HG03064 (cell line): ENCODE results near the gene FIGN.

Source experiments
- ATAC-seq: cut with Tn5 transposase; IDR thresholded peaks from one replicate; pipeline ENCODE4 v1.9.1; 2021; ENCODE audit warnings: low read depth; ENCODE audit not compliant: unreplicated experiment

Gene FIGN, protein sequence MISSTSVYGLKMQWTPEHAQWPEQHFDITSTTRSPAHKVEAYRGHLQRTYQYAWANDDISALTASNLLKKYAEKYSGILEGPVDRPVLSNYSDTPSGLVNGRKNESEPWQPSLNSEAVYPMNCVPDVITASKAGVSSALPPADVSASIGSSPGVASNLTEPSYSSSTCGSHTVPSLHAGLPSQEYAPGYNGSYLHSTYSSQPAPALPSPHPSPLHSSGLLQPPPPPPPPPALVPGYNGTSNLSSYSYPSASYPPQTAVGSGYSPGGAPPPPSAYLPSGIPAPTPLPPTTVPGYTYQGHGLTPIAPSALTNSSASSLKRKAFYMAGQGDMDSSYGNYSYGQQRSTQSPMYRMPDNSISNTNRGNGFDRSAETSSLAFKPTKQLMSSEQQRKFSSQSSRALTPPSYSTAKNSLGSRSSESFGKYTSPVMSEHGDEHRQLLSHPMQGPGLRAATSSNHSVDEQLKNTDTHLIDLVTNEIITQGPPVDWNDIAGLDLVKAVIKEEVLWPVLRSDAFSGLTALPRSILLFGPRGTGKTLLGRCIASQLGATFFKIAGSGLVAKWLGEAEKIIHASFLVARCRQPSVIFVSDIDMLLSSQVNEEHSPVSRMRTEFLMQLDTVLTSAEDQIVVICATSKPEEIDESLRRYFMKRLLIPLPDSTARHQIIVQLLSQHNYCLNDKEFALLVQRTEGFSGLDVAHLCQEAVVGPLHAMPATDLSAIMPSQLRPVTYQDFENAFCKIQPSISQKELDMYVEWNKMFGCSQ

GRCh38 chr2:163735685-163736432 lies at the start of gene FIGN:
FIGN (minus strand) TSS chr2:163736008; CDS start chr2:163734927, 1,081 bp downstream.
- ATAC-seq: no peak

GRCh38 chr2:163785162-163785561 lies 49.4 kb upstream of the FIGN start:
- ATAC-seq: no peak

GRCh38 chr2:163779970-163780597 lies 44.3 kb upstream of the FIGN start:
- no peak for ATAC-seq

DNA sequence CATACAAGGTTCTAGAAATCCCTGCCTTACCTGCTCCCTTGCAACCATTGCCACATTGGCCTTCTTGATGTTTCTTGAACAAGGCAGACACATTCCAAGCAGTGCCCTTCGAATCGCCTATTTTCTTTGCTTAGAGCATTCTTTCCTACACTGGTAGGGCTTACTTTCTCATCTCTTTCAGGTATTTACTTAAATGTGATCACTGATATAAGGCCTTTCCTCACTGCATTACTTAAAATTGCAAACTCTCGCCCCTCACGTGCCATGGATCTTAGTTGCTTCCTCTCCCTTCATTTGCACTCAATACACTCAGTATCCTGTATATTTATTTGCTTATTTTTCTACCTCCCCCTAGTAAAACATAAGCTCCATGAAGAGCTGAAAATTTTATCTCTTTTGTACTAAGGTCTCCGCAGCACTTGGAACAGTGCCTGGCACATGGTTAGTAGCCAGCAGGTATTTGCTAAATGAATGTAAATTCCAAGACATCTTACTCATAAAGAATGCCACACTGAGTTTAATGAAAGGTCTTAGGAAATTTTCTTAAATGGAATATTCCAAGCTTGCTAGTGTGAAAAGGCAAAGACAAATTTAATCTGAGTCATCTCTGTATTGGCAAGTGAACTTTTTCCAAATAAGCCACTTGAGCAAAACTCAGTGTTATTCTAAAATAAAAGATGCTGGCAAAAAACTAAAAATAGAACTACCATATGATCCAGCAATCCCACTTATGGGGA lies 42.4 kb upstream of the FIGN start:
- no peak for ATAC-seq

- no peak for ATAC-seq
Measured at GRCh38 chr2:163775304-163775703, 39.5 kb upstream of the FIGN start.

DNA sequence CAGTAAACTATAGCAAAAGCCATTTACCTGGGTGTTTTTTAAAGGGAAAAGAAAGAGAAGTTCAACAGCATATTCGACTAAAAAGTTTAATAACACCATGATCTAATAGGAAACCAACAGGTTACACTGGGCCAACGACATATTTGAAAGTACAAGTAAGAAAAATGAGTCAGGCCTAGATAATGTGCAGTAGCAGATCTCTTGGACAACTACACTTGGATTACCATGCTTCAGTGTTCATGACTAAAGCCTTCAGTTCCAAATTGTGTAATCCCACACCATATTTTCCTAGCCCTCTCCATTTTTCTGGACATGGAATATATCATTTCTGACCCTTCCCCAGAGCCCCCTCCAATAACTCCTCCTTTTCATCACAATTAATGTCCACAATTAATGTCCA lies 39.1 kb upstream of the FIGN start:
- no peak for ATAC-seq

GRCh38 chr2:163773276-163773675 lies 37.5 kb upstream of the FIGN start:
- ATAC-seq: no peak

- ATAC-seq: no peak
Measured at GRCh38 chr2:163771596-163771995, 35.8 kb upstream of the FIGN start.

DNA sequence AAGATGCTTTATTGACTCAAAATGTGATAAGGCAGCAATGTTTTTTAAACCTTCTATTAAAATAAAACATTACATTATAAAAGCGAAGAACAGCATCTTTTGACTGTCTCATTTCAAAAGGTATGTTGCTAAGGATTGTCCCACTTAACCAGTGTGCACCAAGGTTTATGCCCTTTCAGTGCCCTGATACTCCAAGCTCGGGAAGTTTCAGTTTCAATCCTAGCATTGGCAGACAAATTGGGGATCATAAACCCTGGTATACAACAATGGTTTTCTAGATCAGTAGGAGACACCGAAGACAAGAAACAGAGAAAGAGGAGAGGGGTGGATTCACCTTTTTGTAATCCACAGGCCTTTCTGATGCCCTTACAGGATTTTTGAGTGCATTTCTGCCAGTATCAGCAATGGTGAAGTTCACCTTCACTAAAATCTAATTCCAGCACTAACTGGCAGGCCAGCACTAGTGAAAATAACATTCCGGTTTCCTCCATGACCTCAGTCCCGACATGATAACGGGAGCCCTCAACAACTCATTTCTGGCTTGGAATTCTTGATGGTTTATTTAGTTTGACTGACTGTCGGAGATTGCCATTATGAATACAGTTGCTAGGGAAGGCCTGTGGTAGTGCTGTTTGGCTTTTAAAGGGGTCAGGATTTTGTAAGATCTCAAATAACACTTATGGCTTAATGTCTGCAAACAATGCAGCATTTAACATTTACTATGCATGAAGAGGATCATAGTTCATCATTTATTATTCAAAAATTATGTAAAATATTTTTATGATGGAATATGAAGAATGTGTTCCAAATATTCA lies 33.3 kb upstream of the FIGN start:
- ATAC-seq: no peak

GRCh38 chr2:163767097-163767496 lies 31.3 kb upstream of the FIGN start:
- no peak for ATAC-seq

DNA sequence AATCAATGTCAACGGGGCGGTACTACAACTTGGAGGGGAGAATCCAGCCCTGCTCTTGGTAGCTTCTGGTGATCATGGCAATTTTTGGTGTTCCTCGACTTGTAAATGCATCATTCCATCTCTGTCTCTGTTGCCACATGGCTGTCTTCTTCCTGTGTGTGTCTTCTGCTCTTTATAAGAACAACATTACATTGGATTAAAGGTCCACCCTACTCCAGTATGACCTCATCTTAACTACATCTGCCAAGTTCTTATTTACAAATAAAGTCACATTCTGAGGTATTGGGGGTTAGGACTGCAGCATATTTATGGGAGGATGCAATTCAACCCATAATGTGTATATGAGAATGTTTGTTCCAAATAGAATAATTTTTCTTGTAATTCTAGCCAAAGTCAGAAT lies 28.8 kb upstream of the FIGN start:
- no peak for ATAC-seq

DNA sequence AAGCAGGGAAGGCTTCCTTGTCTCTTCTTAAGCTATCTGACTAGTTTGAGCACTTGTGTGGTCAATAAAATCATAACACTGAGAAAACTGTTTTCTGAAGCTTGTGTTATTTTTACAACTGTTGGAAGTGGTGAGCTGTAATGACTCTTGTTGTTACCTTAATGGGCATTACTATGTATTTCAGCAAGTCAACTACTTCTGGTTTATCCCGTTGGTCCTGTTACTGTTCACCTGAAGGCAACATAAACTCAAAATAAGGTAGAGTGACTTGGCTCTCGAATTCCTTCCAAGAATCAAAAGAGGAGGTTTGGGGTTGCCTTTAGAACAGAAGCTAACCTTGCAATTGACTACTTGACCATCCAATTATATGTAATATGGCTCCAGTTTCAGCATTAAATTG lies 23.2 kb upstream of the FIGN start:
- ATAC-seq: no peak

DNA sequence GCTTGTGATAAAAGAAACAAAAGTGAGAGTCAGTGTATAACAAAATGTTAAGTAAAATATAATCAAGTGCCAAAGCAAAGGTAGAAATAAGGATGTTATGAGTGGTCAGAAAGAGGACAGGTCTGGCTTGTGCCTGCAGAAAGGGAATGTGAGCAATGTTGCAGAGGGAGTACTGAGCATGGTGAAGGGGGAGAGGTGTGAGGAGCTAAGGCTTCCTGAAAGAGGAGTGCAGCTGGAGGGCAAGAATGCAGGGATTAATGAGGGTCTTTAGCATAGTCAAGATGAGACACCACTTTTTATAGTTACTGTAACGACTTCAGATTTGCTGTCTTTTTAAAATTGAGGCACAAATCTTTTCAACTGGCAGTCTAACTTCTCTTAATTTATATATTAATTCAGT lies 22.0 kb upstream of the FIGN start:
- ATAC-seq: no peak

DNA sequence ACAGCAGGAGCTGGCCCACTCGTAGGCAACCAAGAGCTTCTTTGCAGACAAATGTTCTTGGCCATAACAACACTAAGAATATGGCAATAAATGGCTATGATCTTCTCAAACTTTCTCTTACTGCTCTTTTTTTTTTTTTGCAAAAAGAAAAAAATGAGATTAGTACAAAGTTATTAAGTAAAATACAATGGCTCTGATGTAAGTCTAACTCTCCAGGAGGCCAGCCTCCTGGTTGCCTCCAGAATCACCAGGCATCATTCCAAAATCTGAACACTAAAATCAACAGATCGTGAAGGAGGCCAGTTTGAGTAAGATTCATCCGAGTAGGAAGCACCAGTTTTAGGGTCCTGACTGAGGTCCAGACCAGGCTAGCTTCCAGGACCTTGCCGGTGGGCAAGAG lies 20.8 kb upstream of the FIGN start:
- no peak for ATAC-seq

DNA sequence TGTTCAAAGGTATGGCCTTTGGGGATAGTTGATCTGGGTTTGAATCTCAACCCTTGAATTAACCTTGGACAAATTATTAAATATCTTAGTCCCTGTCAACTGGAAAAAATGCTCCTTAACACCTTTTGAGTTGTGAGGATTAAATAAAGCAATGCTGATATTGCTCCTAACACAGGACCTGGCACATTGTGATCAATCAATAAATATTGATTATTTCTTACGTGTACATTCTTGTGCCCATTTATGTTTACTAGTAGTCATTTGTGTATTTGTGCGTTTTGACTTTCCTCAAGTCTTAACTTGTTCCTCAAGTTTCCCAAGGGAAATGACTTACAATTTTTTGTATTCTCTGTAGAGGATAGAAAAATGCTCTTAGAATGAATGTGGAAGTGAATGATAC lies 19.6 kb upstream of the FIGN start:
- ATAC-seq: no peak

DNA sequence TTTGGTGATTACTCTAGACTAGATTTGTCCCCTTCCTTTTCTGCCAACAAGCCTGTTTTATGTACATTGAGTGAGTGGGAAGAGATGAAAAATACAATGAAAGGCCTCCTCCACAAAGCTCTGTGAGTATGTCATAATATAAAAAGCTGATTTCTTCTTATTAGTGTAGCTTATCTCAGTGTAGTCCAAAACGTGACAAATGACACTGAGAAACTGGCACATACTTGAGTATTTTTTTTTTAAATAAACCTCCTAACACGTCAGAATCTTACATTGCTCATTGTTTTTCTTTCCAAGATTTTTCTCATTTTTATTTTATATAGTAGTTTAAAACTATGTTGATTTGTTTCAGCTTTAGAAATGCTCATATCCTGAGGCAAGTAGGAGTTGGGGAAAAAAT lies 17.9 kb upstream of the FIGN start:
- ATAC-seq: no peak

GRCh38 chr2:163752267-163752666 lies 16.5 kb upstream of the FIGN start:
- no peak for ATAC-seq

DNA sequence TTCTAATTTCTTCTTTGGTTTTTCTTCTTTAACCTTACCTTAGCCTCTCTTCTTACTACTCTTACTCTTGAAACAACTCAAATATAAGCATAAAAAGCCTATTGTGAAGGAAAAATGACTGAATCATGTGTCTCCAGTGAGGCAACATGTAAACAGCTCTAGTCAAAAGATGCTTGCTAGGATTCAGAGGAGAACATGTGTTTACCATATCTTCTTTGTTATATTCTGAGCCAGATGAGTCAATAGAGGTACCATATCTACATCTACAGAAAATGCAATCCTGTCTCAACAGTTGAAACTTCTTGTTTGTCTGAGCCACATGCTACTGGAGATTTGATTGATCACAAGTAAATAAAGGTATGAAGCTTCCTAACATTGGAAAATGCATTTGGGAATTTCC lies 15.9 kb upstream of the FIGN start:
- ATAC-seq: no peak

- no peak for ATAC-seq
Measured at GRCh38 chr2:163748420-163748819, 12.6 kb upstream of the FIGN start.
